HG03139 (cell line): Measurements from ENCODE around the gene OLFM1.
"Not testable (repeated sequence)": the region's sequence is repeated elsewhere in the genome, so short reads cannot be mapped to it uniquely, and the experiment has no call there.

Experiments used
- ATAC-seq: cut with Tn5 transposase; IDR thresholded peaks from one replicate; pipeline ENCODE4 v1.9.1; 2021; ENCODE audit not compliant: unreplicated experiment

OLFM1 gene

GRCh38 chr9:135056541-135056940 lies 30.9 kb upstream of the OLFM1 start:
- ATAC-seq, result no peak

GRCh38 chr9:135060461-135061116 lies 26.9 kb upstream of the OLFM1 start:
- ATAC-seq, result no peak

- ATAC-seq, result no peak
Measured at GRCh38 chr9:135061441-135061840, 26.0 kb upstream of the OLFM1 start.

- no peak for ATAC-seq
Measured at GRCh38 chr9:135062254-135062653, 25.2 kb upstream of the OLFM1 start.

DNA sequence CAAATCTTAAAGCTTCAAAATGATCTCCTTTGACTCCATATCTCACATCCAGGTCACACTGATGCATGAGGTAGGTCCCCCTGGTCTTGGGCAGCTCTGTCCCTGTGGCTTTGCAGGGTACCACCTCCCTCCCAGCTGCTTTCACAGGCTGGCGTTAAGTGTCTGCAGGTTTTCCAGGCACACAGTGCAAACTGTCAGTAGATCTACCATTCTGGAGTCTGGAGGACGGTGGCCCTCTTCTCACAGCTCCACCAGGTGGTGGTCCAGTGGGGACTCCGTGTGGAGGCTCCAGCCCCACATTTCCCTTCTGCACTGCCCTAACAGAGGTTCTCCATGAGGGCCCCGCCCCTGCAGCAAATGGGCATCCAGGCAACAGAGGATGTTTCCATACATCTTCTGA lies 24.0 kb upstream of the OLFM1 start:
- not testable (repeated sequence) for ATAC-seq

GRCh38 chr9:135063888-135064287 lies 23.6 kb upstream of the OLFM1 start:
- not testable (repeated sequence) for ATAC-seq

GRCh38 chr9:135065151-135065550 lies 22.3 kb upstream of the OLFM1 start:
- no peak for ATAC-seq

GRCh38 chr9:135065804-135066203 lies 21.7 kb upstream of the OLFM1 start:
- no peak for ATAC-seq

DNA sequence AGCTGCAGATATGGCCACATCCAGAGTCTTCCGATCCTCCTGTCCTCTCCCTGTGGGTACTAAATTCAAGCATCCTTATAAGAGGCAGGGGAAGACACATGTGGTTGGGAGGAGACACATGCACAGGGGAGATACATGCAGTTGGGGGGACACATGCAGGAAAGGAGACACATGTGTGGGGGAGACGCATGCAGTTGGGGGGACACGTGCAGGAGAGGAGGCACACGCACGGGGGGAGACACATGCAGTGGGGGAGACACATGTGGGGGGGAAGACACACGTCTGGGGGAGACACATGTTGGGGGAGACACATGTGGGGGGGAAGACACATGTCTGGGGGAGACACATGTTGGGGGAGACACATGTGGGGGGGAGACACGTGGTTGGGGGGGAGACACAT lies 21.2 kb upstream of the OLFM1 start:
- ATAC-seq, result no peak

- ATAC-seq, result no peak
Measured at GRCh38 chr9:135067096-135067710, 20.3 kb upstream of the OLFM1 start.

- ATAC-seq, result no peak
Measured at GRCh38 chr9:135068776-135069415, 18.6 kb upstream of the OLFM1 start.

DNA sequence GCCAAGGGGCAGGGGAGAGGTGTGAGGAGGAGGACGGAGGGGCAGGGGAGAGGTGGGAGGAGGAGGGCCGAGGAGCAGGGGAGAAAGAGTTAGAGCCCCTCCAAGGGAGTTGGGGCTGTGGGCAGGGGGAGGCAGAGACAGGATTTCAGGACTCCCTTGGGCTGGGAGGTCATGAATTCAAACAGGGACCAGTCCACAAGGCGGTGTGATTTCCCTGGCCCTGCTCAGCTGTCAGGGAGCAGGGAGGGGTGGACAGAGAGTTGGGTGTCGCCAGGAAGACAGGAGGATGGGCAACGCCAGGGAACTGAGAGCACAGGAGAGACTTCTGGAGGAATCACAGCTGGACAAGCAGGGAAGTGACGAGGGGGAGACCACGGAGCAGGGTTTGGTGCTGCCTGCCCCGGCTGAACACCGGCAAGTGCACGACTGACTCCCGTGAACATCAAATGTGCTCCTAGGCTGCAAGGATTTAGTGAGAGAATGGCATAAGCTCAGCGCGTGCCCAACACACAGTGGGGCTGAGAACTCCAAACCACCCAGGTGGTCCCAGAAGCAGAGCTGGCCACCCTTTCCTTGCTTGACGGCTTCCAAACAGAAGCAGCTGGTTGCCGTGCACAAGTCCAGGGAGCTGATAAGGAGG lies 17.8 kb upstream of the OLFM1 start:
- ATAC-seq, result no peak

GRCh38 chr9:135070198-135070951 lies 17.1 kb upstream of the OLFM1 start:
- ATAC-seq, result no peak

DNA sequence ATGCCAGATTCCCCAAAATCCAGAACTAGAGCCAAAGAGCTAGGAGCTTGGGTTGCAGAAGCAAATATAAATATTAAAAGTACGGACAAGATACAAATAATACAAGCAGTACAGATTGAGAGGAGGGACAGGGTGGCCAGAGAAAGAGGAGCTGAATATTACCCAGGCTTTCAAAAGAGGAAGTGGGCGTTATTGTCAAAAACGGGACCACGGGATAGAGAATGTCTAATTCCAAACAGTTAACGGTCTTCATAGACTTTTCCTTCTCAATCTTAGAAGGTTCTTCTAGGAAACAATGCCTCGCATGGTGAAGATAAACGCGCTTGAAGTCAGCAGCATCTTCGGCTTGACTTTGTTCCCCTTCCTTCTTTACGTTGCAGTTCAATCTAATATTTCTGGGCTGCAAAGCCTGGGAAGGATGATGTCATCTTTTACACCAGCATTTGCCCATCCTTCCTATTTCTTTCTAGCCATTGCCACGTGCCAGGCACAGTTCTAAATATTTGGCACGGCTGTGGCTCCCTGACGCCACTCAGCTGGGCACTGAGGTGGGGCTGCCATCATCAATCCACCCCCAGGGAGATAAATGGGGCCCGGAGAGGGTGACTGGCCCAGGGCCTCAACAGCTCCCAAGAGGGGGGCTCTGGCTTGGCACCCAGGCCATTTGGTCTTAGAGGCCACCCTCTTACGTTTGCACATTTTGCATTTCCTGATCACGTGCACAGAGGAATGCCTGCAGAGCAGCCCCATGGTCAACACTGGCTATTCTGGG lies 16.3 kb upstream of the OLFM1 start:
- ATAC-seq, result no peak

DNA sequence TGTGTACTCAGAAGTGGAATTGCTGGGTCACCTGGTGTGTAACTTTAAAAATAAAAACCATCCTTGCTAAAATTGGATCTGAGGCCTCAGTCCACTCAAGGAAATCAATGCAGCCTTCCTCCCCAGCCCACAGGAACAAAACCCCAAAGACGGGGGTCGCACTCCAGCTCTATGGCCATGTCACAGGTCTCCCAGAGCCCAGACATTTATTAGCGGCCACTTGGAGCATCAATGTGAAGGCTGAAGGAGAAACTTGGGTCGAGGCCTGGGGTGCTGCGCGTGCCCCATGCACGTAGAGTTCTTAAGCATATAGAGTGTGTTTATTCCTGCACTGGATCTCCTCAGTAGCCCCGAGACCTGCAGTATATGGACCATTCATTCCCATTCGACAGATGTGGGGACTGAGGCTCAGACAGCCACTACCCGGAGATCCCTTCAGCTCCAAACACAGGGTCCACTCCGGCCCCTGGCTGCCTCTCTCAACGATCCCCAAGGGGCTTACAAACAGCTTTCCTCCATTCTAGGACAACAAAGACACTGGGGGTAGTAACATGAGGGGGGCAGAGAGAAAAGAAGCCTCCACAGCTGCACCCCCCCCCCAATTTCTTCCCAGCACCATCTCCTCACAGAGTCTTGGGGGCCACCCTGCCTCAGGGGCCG lies 14.3 kb upstream of the OLFM1 start:
- ATAC-seq, result no peak

- no peak for ATAC-seq
Measured at GRCh38 chr9:135073741-135074305, 13.6 kb upstream of the OLFM1 start.

DNA sequence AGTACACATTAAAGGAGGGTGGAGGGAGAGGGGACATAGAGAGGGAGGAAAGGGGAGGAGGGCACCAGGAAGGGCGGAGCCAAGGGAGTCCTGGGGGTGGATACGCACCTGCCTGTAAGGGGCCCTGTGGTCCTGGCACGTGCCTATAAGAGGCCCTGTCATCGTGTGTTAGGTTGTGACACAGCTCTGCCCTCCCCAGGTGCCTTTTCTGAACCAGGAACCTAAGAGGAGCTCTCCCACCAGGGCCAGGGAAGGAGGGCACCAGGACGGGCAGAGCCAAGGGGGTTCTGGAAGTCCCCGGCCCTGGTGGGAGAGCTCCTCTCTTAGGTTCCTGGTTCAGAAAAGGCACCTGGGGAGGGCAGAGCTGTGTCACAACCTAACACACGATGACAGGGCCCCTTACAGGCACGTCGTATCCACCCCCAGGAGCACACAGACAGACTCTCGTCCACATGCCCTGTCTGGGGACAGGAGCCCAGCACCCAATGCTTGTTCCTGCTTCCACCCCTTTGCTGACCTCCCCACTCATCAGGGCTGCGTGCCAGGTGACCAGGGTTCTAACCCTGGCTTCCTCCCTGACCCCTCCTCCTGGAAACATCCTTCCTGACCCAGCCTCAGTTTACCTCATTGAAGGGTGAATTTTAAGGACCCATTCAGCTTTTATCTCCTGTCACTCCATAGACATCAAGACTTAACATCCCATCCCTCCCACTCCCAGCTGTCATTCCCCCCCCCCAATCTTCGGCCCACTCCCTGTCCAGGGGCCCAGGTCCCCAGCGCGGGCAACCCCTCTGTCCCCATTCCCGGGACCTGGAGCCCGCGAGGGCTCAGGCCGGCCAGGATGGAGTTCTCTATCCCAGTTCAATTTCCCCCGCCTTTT lies 12.9 kb upstream of the OLFM1 start:
- no peak for ATAC-seq

GRCh38 chr9:135075234-135076142 lies 12.0 kb upstream of the OLFM1 start:
- ATAC-seq, result no peak
